SK-N-DZ (cell line): ENCODE results near the gene GORASP2.

Experiments used
- DNase-seq: peaks from one replicate; pipeline ENCODE4 v3.0.0-alpha.2; 2015; ENCODE audit warnings: low spot score

Gene GORASP2

GRCh38 chr2:170965446-170966225, 36.6 kb downstream of the GORASP2 start:
- DNase-seq = no peak

- no peak for DNase-seq
Observed at GRCh38 chr2:170966648-170967396, 37.8 kb downstream of the GORASP2 start.

GRCh38 chr2:170967553-170967952, 38.5 kb downstream of the GORASP2 start:
- no peak for DNase-seq

- no peak for DNase-seq
Observed at GRCh38 chr2:170968205-170969003, 39.4 kb downstream of the GORASP2 start.

DNA sequence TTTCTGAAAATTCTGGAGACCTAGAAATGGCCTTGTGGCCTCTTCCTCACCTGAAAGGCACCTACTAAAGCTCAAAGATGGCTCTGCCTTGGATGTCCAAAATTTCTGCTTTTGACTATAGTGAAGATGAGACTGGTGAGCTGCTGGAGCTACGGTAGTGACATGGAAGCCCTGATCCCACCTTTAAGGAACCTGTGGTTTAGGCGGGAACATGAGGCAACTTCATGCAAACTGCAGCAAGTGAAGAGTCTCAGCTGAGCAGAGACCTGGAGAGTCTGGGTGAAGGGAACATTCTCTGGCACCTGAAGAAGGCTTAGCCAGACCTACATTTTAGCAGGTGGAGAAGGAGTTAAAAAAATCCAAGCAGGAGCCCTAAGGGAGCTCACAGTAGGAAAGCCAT, 40.0 kb downstream of the GORASP2 start:
- no peak for DNase-seq

- DNase-seq = no peak
Observed at GRCh38 chr2:170969872-170970496, 40.9 kb downstream of the GORASP2 start.

DNA sequence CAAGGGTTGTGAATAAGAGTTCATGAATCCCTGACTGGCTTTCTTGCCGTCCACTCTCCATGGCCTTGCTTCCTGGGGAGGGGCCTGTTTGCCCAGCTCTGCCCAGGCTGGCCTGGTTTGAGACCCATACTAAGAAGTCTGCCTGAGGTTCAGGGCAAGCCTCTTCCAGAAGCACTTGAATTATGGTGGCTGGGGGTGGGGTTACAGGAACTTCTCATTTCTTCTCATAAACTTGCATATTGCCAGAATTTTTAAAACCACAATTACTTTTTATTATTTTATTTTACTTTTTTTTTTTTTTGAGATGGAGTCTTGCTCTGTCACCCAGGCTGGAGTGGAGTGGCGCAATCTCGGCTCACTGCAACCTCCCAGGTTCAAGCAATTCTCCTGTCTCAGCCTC, 42.0 kb downstream of the GORASP2 start:
- DNase-seq = no peak

DNA sequence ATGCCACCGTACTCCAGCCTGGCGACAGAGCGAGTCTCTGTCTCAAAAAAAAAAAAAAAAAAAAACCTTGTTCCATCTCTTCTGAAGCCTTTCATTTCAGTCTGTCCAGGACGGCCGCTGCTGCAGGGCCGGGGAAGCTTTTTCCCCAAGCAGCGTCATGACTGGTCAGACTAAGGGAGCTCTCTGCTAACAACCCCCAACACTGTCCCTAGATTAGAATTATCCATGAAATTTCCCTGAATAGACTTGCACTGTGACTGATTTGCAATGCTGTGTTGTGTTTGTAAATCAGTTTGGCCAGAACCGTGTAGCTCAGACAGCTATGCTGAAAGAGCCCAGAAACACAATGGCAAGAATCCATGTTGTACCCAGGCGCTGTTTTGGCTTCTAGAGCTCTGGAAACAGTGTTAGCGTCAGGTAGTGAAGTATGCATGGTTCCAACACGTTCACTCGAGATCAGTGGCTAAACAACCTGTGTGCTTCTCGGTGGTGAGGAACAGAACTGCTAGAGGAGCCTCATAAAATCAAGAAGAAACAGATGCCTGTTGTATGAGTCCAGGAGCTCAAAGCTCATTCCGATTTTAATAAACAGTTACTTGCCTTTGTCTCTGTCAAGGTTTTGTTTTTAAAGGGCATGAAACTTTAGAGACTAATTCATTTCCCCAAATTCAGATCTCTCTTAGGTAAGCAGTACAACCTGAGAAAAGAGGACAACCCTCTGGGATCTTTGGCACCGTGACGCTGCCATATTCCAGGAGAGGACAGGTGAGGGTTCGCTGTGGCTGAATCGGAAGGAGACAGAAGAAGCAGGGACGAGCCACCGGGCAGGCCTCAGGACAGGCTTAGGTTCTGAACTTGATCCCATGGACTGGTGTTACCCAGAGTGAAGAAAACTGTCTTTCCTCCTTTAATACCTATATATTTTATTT, 43.5 kb downstream of the GORASP2 start:
- no peak for DNase-seq

DNA sequence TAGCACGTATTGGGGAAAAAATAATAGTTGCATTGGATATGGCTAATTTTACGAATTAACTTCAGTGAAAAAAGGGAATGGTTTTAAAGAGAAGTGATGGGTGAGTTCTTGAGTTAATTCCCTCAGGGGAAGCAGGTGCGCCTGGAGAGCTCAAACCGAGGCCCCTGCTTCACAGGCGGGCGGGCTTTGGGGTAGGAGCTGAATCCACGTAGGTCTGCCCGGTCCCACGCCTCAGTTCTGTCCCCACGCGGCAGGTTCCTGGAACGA, 44.1 kb downstream of the GORASP2 start:
- DNase-seq = no peak

GRCh38 chr2:170973492-170974303, 44.6 kb downstream of the GORASP2 start:
- peak; percentile 85 for DNase-seq

DNA sequence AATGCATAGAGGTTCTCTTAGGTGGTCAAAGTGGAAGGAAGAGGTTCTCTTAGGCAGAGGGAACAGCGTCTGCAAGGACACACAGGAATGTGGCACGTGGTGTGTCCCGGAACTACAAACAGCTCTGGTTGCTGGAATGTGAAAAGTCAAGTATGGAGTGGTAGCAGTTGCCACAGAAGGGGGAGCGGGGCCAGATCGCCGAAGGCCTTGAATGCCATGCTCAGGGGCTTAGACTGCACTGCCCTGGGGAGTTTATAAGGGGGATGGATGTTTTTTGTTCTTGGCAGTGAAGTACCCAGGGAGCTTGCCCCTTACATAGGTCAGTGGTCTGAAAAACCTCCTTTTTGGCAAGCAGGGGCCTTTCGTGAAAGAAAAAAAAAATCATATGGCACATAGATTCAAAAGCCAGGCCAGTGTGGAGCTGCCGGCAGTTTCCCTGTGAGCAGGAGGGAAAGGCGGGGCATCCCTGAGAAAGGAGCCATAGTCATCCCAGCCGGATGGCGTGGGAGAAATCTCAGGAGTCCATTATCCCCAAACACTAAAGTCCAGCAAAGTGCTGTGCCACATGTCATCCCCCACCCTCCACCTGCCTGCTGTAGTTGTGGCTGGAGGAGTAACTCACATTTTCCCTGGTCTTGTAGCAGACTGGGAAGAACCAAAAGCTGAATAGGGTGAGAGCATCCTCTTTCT, 45.4 kb downstream of the GORASP2 start:
- no peak for DNase-seq

- no peak for DNase-seq
Observed at GRCh38 chr2:170975127-170975942, 46.3 kb downstream of the GORASP2 start.

- no peak for DNase-seq
Observed at GRCh38 chr2:170975943-170976270, 46.9 kb downstream of the GORASP2 start.

- DNase-seq = no peak
Observed at GRCh38 chr2:170984079-170984478, 55.0 kb downstream of the GORASP2 start.

DNA sequence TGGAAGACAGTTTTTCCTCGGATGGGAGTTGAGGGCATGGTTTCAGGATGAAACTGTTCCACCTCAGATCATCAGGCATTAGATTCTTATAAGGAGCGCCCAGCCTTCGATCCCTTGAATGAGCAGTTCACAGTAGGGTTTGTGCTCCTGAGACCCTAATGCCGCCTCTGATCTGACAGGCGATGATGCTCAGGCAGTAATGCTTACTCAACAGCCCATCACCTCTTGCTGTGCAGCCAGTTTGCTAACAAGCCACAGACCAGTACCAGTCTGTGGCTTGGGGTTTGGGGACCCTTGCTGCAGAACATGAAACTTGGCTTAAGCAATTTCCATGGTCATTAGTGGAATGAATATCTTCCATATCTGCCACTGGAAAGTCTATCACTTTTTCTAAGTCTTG, 56.4 kb downstream of the GORASP2 start:
- DNase-seq = no peak

GRCh38 chr2:170986566-170987258, 57.7 kb downstream of the GORASP2 start:
- no peak for DNase-seq

GRCh38 chr2:170991398-170992182, 62.5 kb downstream of the GORASP2 start:
- no peak for DNase-seq
